Kidney epithelial cell (primary cell): ENCODE data around the gene PGGHG. TPM values are rescaled to one million over a fixed set of nuclear protein-coding genes. Genes with fewer than 3 reads are reported as not detected.

Experiments
- DNase-seq: peaks from one replicate; pipeline ENCODE4 v3.0.0-alpha.2; 2010; ENCODE audit warnings: low read depth
- H3K27me3 ChIP-seq: 2 replicates; pipeline ENCODE4 v1.6.0; 2011; ENCODE audit warnings: low read length; ENCODE audit not compliant: control insufficient read depth, insufficient read depth
- H3K36me3 ChIP-seq: 2 replicates; pipeline ENCODE4 v1.5.1; 2011; ENCODE audit warnings: low read length; ENCODE audit not compliant: control insufficient read depth, insufficient read depth
- H3K4me3 ChIP-seq: 2 replicates; pipeline ENCODE4 v1.5.1; 2011; ENCODE audit warnings: low read depth, mild to moderate bottlenecking, control low read depth, low read length
- CTCF ChIP-seq: IDR thresholded peaks from 2 replicates; pipeline ENCODE4 v1.5.1; 2011; ENCODE audit warnings: mild to moderate bottlenecking, moderate library complexity, low read length, control low read depth, inconsistent platforms; ENCODE audit not compliant: insufficient read depth, poor library complexity, severe bottlenecking
- total RNA-seq: library from RNA; depleted of rRNA; stranded (reverse); fragments of >200 nt; gene quantifications from 2 replicates; pipeline ENCODE4 v1.2.3, GENCODE V29; 2015

PGGHG gene
- total RNA-seq, 1 donor from 2014 or later, result 10.5 TPM

GRCh38 chr11:278001-278951 lies 10.7 kb upstream of the PGGHG start, which contains the start of gene NLRP6:
Gene NLRP6, plus strand, starts transcription at chr11:278407. Its CDS starts 163 bp downstream, at chr11:278570.
- Histone ChIP-seq H3K36me3 (no peaks in the 10 kb centered on the region), H3K4me3 (no peak within 1 kb of the TSS), H3K27me3 (peaks cover 55% of the 10 kb centered on the region)
- no peak for DNase-seq
- TF ChIP-seq CTCF, result no peak

- DNase-seq, result no peak
- no peaks in the 10 kb centered on the region for H3K36me3 ChIP-seq
- TF ChIP-seq CTCF, result no peak
- peaks cover 60% of the 10 kb centered on the region for H3K27me3 ChIP-seq
- H3K4me3 ChIP-seq, result no peak overlapping the region
These were observed 9.6 kb upstream of the PGGHG start for GRCh38 chr11:279040-279965.

DNA sequence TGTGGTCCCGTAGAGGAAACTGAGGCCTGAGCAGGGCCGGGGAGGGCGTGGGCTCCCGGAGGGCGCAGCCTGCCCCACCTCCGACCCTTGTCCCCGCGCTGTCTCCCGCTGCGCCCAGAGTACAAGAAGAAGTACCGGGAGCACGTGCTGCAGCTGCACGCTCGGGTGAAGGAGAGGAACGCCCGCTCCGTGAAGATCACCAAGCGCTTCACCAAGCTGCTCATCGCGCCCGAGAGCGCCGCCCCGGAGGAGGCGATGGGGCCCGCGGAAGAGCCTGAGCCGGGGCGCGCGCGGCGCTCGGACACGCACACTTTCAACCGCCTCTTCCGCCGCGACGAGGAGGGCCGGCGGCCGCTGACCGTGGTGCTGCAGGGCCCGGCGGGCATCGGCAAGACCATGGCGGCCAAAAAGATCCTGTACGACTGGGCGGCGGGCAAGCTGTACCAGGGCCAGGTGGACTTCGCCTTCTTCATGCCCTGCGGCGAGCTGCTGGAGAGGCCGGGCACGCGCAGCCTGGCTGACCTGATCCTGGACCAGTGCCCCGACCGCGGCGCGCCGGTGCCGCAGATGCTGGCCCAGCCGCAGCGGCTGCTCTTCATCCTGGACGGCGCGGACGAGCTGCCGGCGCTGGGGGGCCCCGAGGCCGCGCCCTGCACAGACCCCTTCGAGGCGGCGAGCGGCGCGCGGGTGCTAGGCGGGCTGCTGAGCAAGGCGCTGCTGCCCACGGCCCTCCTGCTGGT lies 8.8 kb upstream of the PGGHG start:
- Histone ChIP-seq H3K36me3 (no peaks in the 10 kb centered on the region), H3K27me3 (peaks cover 68% of the 10 kb centered on the region), H3K4me3 (no peak overlapping the region)
- TF ChIP-seq CTCF, result no peak
- no peak for DNase-seq

DNA sequence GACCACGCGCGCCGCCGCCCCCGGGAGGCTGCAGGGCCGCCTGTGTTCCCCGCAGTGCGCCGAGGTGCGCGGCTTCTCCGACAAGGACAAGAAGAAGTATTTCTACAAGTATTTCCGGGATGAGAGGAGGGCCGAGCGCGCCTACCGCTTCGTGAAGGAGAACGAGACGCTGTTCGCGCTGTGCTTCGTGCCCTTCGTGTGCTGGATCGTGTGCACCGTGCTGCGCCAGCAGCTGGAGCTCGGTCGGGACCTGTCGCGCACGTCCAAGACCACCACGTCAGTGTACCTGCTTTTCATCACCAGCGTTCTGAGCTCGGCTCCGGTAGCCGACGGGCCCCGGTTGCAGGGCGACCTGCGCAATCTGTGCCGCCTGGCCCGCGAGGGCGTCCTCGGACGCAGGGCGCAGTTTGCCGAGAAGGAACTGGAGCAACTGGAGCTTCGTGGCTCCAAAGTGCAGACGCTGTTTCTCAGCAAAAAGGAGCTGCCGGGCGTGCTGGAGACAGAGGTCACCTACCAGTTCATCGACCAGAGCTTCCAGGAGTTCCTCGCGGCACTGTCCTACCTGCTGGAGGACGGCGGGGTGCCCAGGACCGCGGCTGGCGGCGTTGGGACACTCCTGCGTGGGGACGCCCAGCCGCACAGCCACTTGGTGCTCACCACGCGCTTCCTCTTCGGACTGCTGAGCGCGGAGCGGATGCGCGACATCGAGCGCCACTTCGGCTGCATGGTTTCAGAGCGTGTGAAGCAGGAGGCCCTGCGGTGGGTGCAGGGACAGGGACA lies 8.0 kb upstream of the PGGHG start:
- Histone ChIP-seq H3K27me3 (peaks cover 72% of the 10 kb centered on the region), H3K36me3 (no peaks in the 10 kb centered on the region), H3K4me3 (no peak overlapping the region)
- DNase-seq, result no peak
- TF ChIP-seq CTCF, result no peak
